ENCODE data around the gene GABRR3. TPM values are rescaled to one million over a fixed set of nuclear protein-coding genes. Genes with fewer than 3 reads are reported as not detected.

The GABRR3 gene
- total RNA-seq, 2 donors from 2014 or later, result not detected

- no peak for DNase-seq
- intact Hi-C loops (cut with DNase I, micrococcal nuclease), result no loop called here
- no peak for ATAC-seq
Observed at GRCh38 chr3:97996988-97997387, 38.1 kb downstream of the GABRR3 start.

DNA sequence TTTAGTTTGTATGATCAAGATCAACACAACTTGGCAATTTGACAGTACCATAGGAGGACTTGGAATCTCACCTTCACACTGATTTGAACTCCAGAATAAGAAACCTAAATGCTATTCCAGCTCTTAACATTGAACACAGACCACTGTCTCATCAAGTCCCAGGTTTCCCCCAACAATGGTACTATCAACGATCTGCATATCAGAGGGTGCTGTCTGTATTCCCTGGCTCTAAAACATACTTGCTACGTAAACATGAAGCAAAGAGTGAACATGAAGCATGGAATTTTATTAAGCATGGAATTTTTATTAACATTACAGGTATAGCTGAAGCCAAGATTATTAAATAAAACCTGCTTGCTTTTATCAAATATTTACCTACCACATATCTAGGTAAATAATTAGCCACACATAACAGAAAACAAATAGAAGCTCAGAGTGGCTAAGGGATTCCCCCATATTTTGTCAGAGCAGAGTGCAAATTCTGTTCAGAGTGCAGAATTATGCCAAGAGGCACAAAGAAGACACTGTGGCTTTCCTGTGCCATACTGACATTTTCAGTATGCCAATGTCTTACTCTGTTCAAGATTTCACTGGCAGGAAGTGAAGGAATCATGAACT lies 40.7 kb downstream of the GABRR3 start:
- intact Hi-C loops (cut with DNase I, micrococcal nuclease), result no loop called here
- ATAC-seq, result no peak
- DNase-seq, result no peak

DNA sequence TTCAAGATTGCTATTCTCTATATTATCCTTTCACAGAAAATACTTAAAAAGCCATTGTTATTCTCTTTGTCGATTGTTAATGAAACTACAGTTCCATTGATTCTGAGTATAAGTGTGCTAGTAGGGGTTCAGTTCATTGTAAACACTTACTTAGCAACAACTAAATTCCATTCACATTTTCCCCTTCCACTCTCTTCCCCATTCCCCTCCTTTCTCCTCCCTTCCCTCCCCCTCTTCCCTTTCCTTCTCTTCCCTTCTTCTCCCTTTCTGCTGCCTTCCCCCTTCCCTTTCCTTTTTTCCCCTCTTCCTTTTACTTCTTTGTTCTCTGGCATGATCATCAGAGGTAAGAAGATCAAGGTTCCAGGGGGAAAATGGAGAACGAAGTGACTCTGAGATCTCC lies 41.6 kb downstream of the GABRR3 start:
- intact Hi-C loops (cut with DNase I, micrococcal nuclease), result no loop called here
- DNase-seq (no peak), ATAC-seq (no peak)

DNA sequence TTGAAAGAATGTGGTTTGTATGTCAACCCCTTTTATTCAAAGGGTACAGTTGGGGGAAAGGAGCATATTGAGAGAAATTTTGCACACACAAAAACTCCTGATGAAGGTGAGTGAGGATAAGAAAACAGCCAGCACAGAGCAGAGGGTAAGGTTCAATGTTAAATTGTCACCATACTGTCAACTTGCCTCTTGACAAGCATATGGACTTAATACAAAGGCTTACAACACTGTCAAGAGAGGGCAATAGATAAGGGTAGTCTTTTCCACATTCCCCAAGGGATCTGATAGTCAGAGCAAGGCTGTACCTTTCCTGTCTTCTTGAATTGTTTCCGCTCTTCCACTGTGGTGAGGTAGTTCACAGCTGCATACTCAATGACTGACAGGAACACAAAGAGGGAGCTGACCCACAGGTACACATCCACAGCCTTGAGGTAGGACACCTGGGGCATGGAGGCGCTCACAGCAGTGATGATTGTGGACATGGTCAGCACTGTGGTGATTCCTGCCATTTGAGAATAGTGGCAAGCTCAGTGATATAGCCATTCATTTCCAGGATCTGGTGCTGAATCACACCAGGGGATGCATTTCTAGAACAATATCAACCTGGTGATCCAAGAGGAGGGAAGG lies 42.5 kb downstream of the GABRR3 start:
- intact Hi-C loops (cut with DNase I, micrococcal nuclease), result no loop called here
- DNase-seq, result no peak
- no peak for ATAC-seq

DNA sequence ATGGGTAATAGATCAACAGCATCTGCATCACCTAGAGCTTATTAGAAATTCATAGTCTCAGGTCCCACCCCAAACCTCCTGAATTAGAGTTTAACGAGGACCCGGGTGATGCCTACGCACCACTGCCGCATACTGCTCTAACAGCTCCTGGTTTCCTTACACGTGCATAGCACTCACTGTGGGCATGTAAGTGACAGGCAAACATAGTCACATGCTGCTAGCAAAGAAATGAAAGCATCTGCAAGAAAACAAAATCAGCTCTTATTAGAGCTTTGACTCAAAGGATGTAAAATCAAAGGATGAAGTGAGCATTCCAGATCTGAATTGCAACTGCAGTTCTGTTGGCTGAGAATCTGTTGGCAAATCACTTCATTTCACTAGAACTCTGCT lies 43.8 kb downstream of the GABRR3 start:
- intact Hi-C loops (cut with DNase I, micrococcal nuclease), result no loop called here
- DNase-seq, result no peak
- no peak for ATAC-seq

GRCh38 chr3:97990624-97991292 lies 44.4 kb downstream of the GABRR3 start:
- intact Hi-C loops (cut with DNase I, micrococcal nuclease), result no loop called here
- ATAC-seq (no peak), DNase-seq (no peak)

GRCh38 chr3:97988784-97989568 lies 46.1 kb downstream of the GABRR3 start:
- DNase-seq (no peak), ATAC-seq (no peak)
- intact Hi-C loops (cut with DNase I, micrococcal nuclease), result no loop called here

GRCh38 chr3:97987306-97987705 lies 47.8 kb downstream of the GABRR3 start:
- DNase-seq (no peak), ATAC-seq (no peak)
- intact Hi-C loops (cut with DNase I, micrococcal nuclease), result no loop called here

- ATAC-seq (no peak), DNase-seq (no peak)
- intact Hi-C loops (cut with DNase I, micrococcal nuclease), result no loop called here
Observed at GRCh38 chr3:97983933-97984491, 51.1 kb downstream of the GABRR3 start.

DNA sequence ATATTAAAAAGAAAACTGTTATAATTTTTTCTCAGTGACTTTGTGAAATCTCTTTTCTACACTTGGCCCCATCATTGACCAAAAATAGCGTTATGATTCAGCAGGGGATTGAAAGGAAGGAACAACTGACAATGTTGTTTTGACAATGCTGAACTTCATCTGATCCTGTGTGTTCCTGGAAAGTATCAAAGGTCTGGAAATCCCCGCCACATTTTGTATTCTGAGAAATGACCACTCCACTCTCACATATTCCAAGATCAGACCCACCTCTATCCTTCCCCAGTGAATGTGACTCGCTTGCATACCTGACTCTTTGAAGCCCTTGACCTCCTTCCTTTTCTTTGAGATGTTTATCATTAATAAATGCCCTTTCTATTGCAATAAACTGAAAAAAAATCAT lies 53.2 kb downstream of the GABRR3 start:
- no peak for ATAC-seq
- intact Hi-C loops (cut with DNase I, micrococcal nuclease), result no loop called here
- DNase-seq, result no peak

DNA sequence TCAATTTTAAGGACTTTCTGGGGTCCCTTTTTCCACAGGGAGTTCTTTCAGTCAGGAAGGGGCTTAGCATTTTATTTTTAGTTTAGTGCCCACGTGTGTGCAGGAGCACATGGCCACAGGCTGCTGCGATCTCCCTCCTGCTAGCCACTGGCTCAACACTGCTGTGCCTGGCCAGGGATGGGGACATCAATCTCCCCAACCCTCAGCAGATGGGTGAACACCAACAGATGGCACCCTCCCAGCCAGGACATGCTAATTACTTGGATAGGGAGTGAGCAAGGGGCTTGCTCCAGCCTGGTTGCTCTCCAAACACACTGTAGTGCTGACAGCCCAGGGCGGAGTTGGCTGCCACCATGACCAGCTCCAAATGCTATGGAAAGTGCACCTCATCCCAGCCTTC lies 55.5 kb downstream of the GABRR3 start:
- no peak for ATAC-seq
- no peak for DNase-seq
- intact Hi-C loops (cut with DNase I, micrococcal nuclease), result no loop called here

GRCh38 chr3:97975466-97975865 lies 59.6 kb downstream of the GABRR3 start:
- ATAC-seq (no peak), DNase-seq (no peak)
- intact Hi-C loops (cut with DNase I, micrococcal nuclease), result no loop called here

DNA sequence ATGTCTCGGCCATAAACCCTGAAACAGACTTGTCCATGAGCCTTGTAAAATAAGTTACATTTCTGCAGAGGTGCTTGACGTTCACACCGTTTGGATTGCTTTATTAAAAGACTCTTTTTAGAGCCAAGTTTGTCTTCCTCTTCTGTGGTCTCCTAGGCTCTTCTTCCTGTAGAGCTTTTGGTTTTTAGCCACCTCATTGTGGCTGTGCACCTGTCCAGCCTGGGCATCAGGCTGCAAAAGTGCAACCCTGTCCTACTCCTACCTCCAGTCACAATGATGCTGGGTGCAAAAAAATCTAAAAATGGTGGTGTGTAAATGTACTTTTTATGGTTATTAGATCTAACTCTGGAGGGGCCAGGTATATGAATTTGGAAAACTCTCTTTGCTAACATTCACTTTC lies 60.1 kb downstream of the GABRR3 start:
- ATAC-seq, result no peak
- intact Hi-C loops (cut with DNase I, micrococcal nuclease), result no loop called here
- no peak for DNase-seq

- DNase-seq, result no peak
- ATAC-seq, result no peak
- intact Hi-C loops (cut with DNase I, micrococcal nuclease), result no loop called here
Observed at GRCh38 chr3:97972976-97973375, 62.1 kb downstream of the GABRR3 start.

GRCh38 chr3:97971679-97972567 lies 63.2 kb downstream of the GABRR3 start, which contains the start of gene RIOX2:
Gene RIOX2 (minus strand): TSS chr3:97972431. CDS start chr3:97967593, 4,838 bp downstream.
- DNase-seq (peak; percentile 83 to 88), ATAC-seq (peak; percentile 98)
- intact Hi-C loops (cut with DNase I, micrococcal nuclease), result no loop called here

GRCh38 chr3:97970956-97971620 lies 64.0 kb downstream of the GABRR3 start:
- intact Hi-C loops (cut with DNase I, micrococcal nuclease), result no loop called here
- DNase-seq (no peak), ATAC-seq (no peak)

DNA sequence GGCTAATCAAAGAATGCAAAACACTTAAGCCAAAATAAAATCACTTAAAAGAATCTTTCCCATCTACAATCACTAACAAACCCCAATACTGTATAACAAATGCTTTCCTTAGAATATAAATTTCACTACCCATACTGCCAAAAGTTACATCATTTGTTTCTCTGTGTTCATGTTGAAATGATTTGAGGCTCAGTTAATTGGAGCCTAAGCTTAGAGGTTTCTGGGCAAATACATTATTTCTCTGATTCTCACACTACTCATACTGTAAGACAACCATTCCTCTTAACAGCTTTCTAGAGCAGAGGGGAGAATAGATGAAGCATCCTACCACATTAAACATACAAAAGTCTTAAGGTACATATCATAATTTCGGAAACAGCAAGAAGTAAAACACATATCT lies 65.0 kb downstream of the GABRR3 start:
- no peak for DNase-seq
- intact Hi-C loops (cut with DNase I, micrococcal nuclease), result no loop called here
- no peak for ATAC-seq

- ATAC-seq (no peak), DNase-seq (no peak)
- intact Hi-C loops (cut with DNase I, micrococcal nuclease), result no loop called here
Observed at GRCh38 chr3:97969541-97969940, 65.6 kb downstream of the GABRR3 start.
